OCI-LY7 (cell line): ENCODE measurements around the gene PRKAG2. TPM values are rescaled to one million over a fixed set of nuclear protein-coding genes. Genes with fewer than 3 reads are reported as not detected.

Experiments
- BruUV-seq: library from RNA; stranded (reverse); fragments of 400-500 nt; replicated peaks from 2 replicates; lab custom pipeline; 2021; lab: Mats Ljungman, UMichigan
- CTCF ChIA-PET: fragments of 300-600 bp; sonication (Branson Sonifier 250); formaldehyde crosslinking; loops from one replicate; lab custom pipeline; 2022; ENCODE audit warnings: antibody characterized with exemption; ENCODE audit not compliant: unreplicated experiment; lab: Charles Lee
- POLR2A ChIA-PET: fragments of 300-600 bp; sonication (Branson Sonifier 250); formaldehyde crosslinking; loops from one replicate; lab custom pipeline; 2022; ENCODE audit warnings: antibody characterized with exemption; lab: Charles Lee
- DNase-seq: peaks from one replicate; pipeline ENCODE4 v3.0.0-alpha.2; 2015; ENCODE audit warnings: low spot score
- H2AFZ ChIP-seq: fragments of 200-600 bp; sonication (generic), shearing (Covaris generic); 2 replicates; pipeline ENCODE4 v1.6.1; 2014; ENCODE audit warnings: mild to moderate bottlenecking, antibody characterized with exemption, low read length, moderate library complexity
- H3K27ac ChIP-seq: fragments of 200-600 bp; sonication (generic); 2 replicates; pipeline ENCODE4 v1.5.1; 2014; ENCODE audit warnings: mixed run types, low read depth, mild to moderate bottlenecking, moderate library complexity, low read length, inconsistent platforms; ENCODE audit not compliant: poor library complexity, severe bottlenecking
- H3K36me3 ChIP-seq: fragments of 200-600 bp; sonication (generic); 2 replicates; pipeline ENCODE4 v1.6.1; 2014; ENCODE audit warnings: mild to moderate bottlenecking, antibody characterized with exemption, low read length, moderate library complexity, mixed read lengths; ENCODE audit not compliant: insufficient read depth
- H3K4me1 ChIP-seq: fragments of 200-600 bp; sonication (generic); 2 replicates; pipeline ENCODE4 v1.5.1; 2014; ENCODE audit warnings: mild to moderate bottlenecking, low read length; ENCODE audit not compliant: insufficient read depth, poor library complexity, severe bottlenecking
- H3K4me2 ChIP-seq: fragments of 200-600 bp; sonication (generic); 2 replicates; pipeline ENCODE4 v1.6.1; 2014; ENCODE audit warnings: mild to moderate bottlenecking, low read length
- H3K4me3 ChIP-seq: fragments of 200-600 bp; sonication (generic); 2 replicates; pipeline ENCODE4 v1.5.1; 2014; ENCODE audit warnings: mild to moderate bottlenecking, low read depth, low read length; ENCODE audit not compliant: poor library complexity, severe bottlenecking
- H3K79me2 ChIP-seq: fragments of 200-600 bp; sonication (generic); 2 replicates; pipeline ENCODE4 v1.6.1; 2016; ENCODE audit warnings: low read depth, mild to moderate bottlenecking, low read length, moderate library complexity, mixed read lengths; ENCODE audit not compliant: insufficient read depth
- H3K9me2 ChIP-seq: fragments of 200-600 bp; sonication (generic); 2 replicates; pipeline ENCODE4 v1.6.1; 2016; ENCODE audit warnings: mild to moderate bottlenecking, low read length, mixed read lengths; ENCODE audit not compliant: insufficient read depth
- H3K9me3 ChIP-seq: fragments of 200-600 bp; sonication (generic); 2 replicates; pipeline ENCODE4 v1.6.1; 2014; ENCODE audit warnings: mild to moderate bottlenecking, mixed run types, low read length, mixed read lengths
- H4K20me1 ChIP-seq: fragments of 200-600 bp; sonication (generic); 2 replicates; pipeline ENCODE4 v1.6.1; 2014; ENCODE audit warnings: mild to moderate bottlenecking, antibody characterized with exemption, low read length, moderate library complexity, mixed read lengths; ENCODE audit not compliant: insufficient read depth
- EZH2phosphoT487 ChIP-seq: fragments of 200-600 bp; sonication (generic); IDR thresholded peaks from 2 replicates; pipeline ENCODE4 v1.6.1; 2018; ENCODE audit warnings: low read depth, borderline replicate concordance, mild to moderate bottlenecking, mixed run types, antibody characterized with exemption, low read length, moderate library complexity, mixed read lengths
- intact Hi-C: fragments of 100-400 bp; cut with micrococcal nuclease; formaldehyde crosslinking; loops from one replicate; pipeline ENCODE4 v1.10.0; 2022; ENCODE audit not compliant: unreplicated experiment
- total RNA-seq, 2 experiments: library from RNA; depleted of rRNA in 1 of 2; stranded (reverse); fragments of >200 nt in 1 of 2; shearing (Covaris generic) in 1 of 2; gene quantifications; 2 replicates each; pipeline ENCODE4 v1.2.3, GENCODE V29; 2014 to 2022
- TF ChIP-seq, protein P1 (sequence below): fragments of 200-600 bp; sonication (generic); conservative IDR thresholded peaks from 2 replicates; pipeline ENCODE4 v1.5.1; 2014; ENCODE audit warnings: mild to moderate bottlenecking, antibody characterized with exemption, low read length, moderate library complexity, mixed read lengths

Gene PRKAG2
- total RNA-seq, 2 experiments from 2014 or later = 1.2 to 5.1 TPM

DNA sequence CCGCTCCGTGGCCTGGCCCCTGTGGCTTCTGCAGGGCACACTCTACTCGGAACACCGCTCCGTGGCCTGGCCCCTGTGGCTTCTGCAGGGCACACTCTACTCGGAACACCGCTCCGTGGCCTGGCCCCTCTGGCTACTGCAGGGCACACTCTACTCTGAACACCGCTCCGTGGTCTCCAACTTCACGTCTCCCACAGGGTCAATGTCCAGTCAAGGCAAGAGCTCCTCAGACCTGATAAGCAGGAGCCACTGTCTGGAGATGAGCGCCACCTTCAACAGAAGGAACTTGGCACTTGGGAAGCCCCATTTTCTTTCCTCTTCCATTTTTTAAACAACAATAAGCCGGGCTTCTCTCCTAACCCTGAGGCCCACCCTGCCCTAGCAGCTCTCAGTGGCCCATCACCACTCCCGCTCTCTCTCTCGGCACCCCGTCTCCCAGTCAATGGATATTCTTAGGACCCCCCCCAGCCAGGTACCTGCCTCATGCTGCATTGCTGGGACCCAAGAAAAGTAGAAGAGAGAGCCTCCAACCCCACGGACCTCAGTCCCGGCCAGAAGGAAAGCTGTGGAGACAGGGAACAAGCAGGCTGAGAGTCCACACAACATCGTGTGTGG is 56.3 kb downstream of the PRKAG2 start:
- intact Hi-C loops = no loop called here
- no peaks in the 10 kb centered on the region for H4K20me1 ChIP-seq
- H3K4me1 ChIP-seq = no peaks in the 10 kb centered on the region
- H3K79me2 ChIP-seq = no peaks in the 10 kb centered on the region
- H3K36me3 ChIP-seq = no peaks in the 10 kb centered on the region
- BruUV-seq = no TSS peak
- POLR2A ChIA-PET = no interaction called here
- H3K4me2 ChIP-seq = no peak overlapping the region
- no peaks in the 10 kb centered on the region for H3K9me2 ChIP-seq
- no peak overlapping the region for H3K27ac ChIP-seq
- CTCF ChIA-PET = no interaction called here
- DNase-seq = no peak
- no peaks in the 10 kb centered on the region for H3K9me3 ChIP-seq
- H3K4me3 ChIP-seq = no peak overlapping the region
- TF ChIP-seq, protein P1, sequence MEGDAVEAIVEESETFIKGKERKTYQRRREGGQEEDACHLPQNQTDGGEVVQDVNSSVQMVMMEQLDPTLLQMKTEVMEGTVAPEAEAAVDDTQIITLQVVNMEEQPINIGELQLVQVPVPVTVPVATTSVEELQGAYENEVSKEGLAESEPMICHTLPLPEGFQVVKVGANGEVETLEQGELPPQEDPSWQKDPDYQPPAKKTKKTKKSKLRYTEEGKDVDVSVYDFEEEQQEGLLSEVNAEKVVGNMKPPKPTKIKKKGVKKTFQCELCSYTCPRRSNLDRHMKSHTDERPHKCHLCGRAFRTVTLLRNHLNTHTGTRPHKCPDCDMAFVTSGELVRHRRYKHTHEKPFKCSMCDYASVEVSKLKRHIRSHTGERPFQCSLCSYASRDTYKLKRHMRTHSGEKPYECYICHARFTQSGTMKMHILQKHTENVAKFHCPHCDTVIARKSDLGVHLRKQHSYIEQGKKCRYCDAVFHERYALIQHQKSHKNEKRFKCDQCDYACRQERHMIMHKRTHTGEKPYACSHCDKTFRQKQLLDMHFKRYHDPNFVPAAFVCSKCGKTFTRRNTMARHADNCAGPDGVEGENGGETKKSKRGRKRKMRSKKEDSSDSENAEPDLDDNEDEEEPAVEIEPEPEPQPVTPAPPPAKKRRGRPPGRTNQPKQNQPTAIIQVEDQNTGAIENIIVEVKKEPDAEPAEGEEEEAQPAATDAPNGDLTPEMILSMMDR = no peak
- no peak for TF ChIP-seq EZH2phosphoT487
- no peak overlapping the region for H2AFZ ChIP-seq

DNA sequence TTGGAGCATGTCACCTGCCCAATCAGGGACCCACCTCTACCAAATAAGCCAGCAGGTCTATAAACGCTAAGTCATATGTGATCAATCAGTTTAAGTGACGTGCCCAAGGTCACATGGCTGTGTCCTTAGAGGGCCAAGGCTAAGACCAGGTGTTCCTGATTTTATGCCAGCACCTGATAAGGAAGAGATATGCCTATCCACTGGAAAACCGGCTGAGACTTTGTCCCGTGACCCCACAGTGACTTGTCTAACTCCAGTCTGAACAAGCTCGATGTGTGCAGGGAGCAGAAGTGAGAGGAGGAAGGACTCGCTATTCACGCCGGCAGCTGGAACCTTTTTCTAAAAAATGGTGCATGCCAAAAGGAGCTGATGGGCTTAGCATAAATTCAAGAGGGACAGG is 57.0 kb downstream of the PRKAG2 start:
- BruUV-seq = no TSS peak
- H3K27ac ChIP-seq = no peak overlapping the region
- no peaks in the 10 kb centered on the region for H3K4me1 ChIP-seq
- H4K20me1 ChIP-seq = no peaks in the 10 kb centered on the region
- H2AFZ ChIP-seq = no peak overlapping the region
- intact Hi-C loops = no loop called here
- H3K79me2 ChIP-seq = no peaks in the 10 kb centered on the region
- no peak for DNase-seq
- H3K9me2 ChIP-seq = no peaks in the 10 kb centered on the region
- H3K4me3 ChIP-seq = no peak overlapping the region
- no peaks in the 10 kb centered on the region for H3K9me3 ChIP-seq
- TF ChIP-seq, protein P1 = no peak
- no peak for TF ChIP-seq EZH2phosphoT487
- no peaks in the 10 kb centered on the region for H3K36me3 ChIP-seq
- ChIA-PET POLR2A (no interaction called here), CTCF (no interaction called here)
- no peak overlapping the region for H3K4me2 ChIP-seq

- Histone ChIP-seq H3K79me2 (no peaks in the 10 kb centered on the region), H3K4me3 (no peak overlapping the region), H3K9me3 (no peaks in the 10 kb centered on the region), H3K4me1 (no peaks in the 10 kb centered on the region), H4K20me1 (no peaks in the 10 kb centered on the region), H3K27ac (no peak overlapping the region), H3K36me3 (no peaks in the 10 kb centered on the region), H3K4me2 (no peak overlapping the region), H3K9me2 (no peaks in the 10 kb centered on the region), H2AFZ (no peak overlapping the region)
- intact Hi-C loops = no loop called here
- ChIA-PET CTCF (no interaction called here), POLR2A (no interaction called here)
- no peak for DNase-seq
- no TSS peak for BruUV-seq
- TF ChIP-seq, protein P1 = no peak
- TF ChIP-seq EZH2phosphoT487 = no peak
Measured at GRCh38 chr7:151818674-151819519, 58.0 kb downstream of the PRKAG2 start.
